NCI-H446 treated with DMSO at 0.1 percent for 48 hours (cell line): ENCODE data around the gene DPF1.
"Not testable (repeated sequence)": the region's sequence is repeated elsewhere in the genome, so short reads cannot be mapped to it uniquely, and the experiment has no call there.

ENCODE experiments used
- DNase-seq: peaks from one replicate; lab custom pipeline; 2025; lab: John Stamatoyannopoulos, UW

Gene DPF1

DNA sequence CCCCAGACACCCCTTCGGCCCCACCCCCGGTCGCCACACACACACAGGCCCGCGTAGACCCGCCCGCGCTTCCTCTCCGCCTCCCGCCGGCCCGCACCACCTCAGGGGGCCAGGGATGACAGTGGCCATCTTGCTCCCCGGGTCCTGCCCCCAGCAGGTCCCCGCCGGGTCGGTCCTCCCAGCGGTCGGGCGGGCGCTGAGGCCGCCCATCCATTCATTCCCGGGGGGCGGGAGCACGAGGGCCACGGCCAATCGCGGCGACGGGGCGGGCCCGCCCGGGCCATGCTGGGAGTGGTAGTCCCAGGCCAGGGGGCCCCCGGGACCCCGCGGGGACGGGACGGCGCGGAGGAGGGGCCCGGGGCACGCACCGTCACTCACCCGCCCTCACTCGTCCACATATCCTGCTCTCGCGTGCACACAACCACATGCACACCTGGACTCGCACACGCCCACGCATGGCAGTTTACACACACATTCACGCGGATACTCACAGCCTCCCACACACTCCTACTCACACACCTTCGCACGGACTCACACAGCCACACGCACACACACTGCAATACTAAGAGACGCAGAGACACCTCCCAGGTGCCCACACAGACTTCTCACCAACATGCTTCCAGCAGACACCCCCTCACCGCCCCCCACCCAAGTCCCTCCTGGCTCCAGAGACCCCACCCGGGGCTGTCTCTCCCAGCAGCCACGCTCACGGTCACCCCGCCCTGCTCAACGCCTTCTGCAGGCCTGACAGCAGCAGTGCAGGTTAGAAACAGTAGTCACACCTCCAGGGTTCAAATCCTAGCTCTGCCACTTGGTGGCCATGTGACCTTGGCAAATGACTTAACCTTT is at the start of gene DPF1:
TSS of gene DPF1 (minus strand) at position 209 of the 849 bp plus-strand sequence. CDS start at position 129, 80 bp downstream.
- DNase-seq = peak; percentile 65

DNA sequence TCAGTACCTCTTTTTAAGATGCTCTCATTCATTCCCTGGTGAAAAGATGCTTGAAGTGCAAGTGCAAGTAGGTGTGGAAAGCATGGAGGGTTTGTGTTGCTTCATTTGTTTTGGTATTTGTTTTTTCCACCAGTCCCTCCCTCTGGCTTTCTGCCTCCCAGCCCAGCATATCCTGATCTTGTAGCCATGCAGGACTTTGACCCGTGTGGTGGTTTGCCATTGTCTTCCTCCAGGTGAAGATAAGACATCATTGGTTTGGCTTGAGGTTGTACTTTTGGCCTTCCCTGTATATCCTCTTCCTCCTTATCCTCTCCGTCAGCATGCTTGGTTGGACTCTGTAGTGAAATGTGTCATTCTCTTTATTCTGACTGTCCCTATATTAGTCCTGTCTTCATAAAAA is 49.5 kb upstream of the DPF1 start:
- DNase-seq = no peak

DNA sequence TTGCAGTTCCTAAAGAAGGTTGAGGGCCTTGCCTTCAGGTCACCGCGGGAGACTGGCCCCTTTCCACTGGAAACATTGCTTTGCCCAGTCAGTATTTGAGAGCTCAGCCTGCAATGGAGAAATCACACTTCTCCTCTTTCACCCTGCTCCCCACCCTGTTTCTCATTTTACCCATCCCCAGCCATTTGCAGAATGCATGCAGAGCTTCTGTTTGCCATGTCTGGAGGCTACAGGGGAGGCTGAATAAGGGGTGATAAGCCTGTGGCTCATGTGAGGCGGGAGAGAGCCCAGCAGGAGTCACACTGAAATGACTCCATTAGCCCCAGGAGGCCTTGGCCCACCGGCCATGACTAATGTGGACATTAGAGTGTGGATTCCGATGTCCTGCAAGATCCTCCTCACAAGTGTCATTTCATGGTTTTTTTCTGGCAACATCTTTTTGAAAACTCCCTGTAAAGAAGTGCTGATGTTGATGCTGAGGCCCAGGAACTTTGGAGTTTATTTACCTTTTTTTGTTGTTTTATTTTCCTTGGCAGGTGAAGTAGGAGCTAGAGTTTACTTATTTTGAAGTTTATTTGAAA is 46.7 kb upstream of the DPF1 start:
- no peak for DNase-seq

DNA sequence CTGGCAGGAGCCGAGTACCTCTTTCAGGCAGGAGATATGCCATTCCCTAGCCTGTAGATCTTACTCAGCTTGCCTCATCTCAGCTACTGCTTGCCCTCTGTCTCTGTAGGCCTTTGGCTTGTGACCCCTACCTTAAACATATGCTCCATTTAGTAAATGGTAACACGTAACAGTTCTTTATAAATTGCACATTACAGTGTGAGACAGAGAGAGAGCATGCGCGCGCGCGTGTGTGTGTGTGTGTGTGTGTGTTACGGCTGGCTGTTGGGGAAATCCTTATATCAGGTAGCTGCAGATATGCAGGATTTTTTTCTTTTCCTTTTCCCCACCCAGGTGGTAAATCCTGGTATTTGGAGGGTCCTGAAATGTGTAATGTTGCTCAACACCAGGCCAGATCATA is 44.5 kb upstream of the DPF1 start:
- no peak for DNase-seq

DNA sequence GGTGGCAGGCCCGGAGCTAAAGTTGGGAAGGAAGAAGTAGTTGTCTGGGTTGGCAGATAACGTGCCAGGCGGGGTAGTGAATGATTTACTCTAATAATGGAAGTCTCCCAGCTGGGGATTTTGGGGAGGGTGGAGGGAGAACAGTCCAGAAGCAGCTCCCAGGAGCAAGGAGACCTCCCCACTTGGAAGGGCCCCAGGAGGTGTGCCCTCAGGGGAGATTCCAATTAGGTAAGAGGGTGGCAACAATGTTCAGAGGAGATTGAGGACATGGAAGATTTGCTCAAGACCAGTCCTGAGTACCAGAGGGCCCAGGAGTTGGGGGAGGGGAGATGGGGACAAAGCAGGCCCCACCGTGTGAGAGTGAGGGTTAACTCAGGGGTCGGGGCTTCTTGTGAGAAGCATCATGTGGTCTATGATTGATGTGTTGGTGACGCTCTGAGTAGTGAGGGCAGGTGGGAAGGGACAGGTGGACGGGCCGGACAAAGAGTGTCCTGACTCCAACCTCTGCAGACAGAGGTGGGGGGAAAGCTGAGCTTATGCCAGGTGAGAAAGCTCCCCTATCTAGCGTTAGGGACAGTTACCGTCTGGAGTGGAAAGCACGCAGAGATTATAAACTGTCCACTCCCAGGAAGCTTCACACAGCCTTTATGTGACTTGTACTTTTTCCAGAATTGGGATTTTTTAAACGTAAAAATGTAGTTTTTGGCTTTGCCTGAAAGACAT is 43.9 kb upstream of the DPF1 start:
- DNase-seq = no peak

DNA sequence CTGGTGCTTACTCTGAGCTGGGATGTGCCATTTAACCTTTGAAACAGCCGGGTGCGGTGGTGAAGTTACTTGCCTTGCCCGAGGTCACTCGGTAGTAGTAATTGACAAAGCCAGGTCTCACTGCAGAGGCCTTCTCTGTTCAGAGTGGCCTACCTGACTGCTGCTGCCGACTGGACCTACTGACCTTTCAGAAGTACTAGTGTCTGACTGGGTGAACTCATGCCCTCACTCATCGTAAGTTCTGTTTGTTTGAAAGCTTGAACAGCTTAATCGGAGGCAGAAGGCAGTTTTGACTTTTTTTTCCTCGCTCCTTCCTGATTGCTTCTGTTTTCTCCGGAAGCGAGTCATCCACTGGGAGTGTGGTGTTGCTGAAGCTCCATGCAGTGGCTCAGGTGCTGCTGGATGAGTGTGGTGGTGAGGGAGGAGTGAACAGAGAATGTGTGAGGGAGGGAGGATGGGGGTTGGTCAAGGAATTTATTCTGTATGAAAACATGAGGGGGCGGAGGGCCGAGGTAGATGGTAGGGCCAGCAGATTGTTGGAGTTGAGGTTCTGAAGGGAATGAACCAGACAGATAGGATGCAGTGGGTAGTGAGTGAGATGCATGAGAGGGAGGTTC is 43.1 kb upstream of the DPF1 start:
- no peak for DNase-seq

DNA sequence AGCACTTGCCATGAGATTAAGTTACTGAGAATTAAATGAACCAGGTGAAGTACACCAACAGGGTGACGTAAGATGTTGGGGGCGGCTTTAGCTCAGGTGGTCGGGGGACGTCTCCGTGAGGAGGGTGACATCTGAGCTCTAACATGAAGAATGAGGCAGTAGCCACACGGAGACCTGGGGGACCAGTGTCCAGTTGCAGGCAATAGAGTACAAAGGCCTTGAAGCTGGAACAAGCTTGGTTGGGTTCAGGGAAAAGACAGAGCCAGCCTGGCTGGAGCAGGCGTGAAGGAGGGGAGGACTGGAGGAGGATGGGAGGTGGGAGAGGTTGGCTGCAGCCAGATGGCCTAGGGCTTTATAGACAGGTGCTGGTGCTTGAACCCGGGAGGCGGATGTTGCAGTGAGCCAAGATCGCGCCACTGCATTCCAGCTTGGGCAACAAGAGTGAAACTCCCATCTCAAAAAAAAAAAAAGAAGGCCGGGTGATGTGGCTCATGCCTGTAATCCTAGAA is 42.0 kb upstream of the DPF1 start:
- DNase-seq = no peak

DNA sequence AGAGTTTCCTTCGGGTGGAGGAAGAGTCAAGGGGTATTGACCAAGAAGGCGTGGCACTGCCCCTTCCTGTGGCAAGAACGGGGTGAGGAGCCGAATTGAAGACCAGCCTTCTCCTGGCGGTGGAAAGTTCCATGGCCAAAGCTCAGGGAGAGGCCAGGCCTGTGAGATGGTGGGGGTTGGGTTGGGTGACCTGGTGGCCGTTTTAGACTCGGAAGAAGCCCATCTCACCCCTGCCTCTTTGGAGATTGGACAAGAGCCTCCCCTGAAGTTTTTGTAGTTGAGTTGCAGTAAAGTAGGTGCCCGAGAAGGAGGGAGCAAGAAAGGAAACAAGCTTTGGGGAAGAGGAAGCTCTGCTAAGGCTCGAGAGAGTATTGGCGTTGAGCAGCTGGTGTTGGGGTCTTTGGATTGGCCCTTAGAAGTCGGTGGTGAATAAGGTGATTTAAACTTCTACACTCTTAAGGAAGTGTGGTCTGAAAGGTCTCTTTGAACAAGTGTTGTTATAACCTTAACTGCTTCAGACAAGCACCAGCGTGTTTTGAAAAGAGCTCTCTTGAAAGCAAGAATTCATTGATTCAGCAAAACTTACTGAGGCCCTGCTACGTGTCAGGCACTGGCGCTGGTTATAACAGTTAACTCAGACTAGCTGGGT is 41.3 kb upstream of the DPF1 start:
- no peak for DNase-seq

DNA sequence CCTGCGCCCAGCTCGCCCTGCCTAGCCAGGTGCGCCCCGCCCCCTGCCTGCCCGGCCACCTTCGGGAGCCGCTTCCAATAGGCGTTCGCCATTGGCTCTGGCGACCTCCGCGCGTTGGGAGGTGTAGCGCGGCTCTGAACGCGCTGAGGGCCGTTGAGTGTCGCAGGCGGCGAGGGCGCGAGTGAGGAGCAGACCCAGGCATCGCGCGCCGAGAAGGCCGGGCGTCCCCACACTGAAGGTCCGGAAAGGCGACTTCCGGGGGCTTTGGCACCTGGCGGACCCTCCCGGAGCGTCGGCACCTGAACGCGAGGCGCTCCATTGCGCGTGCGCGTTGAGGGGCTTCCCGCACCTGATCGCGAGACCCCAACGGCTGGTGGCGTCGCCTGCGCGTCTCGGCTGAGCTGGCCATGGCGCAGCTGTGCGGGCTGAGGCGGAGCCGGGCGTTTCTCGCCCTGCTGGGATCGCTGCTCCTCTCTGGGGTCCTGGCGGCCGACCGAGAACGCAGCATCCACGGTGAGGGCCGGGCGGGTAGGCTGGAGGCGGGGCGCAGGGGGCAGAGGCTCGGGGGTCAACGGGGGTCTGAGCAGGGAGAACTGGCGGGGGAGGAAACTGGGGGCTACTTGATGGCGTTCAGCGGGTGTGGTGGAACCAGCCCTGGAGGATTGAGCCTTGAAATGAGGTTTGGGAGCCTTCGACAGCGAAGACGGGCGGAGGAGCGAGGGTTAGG is 40.6 kb upstream of the DPF1 start, which contains the start of gene SPINT2:
TSS of gene SPINT2 (plus strand) at position 88 of the 727 bp plus-strand sequence. CDS start at position 408, 320 bp downstream.
- no peak for DNase-seq

DNA sequence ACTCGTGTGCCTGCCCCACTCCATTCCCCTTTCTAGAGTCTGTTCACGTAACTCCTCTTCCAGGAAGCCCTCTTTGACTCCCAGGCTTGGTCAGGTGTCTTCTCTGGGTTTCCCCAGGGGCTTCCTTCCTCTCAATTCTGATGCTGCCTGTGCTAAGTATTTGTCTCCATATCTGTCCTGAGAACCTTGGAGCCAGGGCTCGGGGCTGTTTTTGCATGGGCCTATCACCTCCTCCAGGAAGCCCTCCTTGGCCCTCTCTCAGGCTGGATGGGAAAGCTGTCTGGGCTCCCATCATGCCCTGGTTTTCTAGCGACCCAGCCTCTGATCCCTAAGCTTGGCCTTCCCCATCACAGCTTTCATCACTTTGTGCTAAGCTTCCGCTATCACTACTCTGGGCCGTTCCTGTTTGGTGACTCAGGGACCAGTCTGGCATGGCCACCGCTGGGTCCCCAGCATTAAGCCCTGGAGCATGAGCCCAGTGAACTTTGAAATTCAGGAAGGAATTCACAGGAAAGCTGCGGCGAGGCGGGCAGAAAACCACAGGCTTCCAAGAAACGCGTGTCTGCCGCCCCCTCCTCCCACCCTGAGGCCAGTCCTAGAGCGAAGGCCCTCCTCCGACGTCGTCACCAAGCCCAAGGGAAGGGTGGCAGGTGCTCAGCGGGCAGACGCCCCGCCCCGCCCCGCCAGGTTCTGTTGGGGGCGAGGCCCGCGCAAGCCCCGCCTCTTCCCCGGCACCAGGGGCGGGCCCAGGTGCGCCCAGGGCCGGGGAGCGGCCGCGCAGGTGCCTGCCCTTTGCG is 39.9 kb upstream of the DPF1 start:
- DNase-seq = no peak

DNA sequence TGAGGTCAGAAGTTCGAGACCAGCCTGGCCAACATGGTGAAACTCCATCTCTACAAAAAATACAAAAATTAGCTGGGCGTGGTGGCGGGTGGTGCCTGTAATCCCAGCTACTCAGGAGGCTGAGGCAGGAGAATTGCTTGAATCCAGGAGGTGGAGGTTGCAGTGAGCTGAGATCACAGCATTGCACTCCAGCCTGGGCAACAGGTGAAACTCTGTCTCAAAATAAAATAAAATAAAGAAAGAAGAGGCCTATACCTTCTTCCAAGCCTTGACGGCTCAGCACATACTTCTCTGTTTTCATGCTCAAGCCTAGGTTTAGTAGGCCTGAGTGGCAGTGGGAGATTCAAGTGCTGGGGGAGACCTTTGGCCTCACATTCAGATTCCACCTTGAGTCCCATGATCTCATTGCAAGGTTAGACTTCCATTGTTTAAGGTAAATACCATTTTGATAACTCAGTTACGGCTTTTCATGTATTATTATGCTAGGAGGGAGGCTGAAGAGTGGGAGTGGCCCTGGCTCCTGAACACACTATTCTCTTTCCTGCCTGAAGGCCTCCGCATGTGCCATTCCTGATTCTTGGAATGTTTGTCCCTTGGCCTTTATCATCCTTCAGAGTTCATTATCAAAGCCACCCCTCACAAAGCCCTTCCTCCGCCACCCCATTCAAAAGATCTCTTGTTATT is 38.7 kb upstream of the DPF1 start:
- no peak for DNase-seq

DNA sequence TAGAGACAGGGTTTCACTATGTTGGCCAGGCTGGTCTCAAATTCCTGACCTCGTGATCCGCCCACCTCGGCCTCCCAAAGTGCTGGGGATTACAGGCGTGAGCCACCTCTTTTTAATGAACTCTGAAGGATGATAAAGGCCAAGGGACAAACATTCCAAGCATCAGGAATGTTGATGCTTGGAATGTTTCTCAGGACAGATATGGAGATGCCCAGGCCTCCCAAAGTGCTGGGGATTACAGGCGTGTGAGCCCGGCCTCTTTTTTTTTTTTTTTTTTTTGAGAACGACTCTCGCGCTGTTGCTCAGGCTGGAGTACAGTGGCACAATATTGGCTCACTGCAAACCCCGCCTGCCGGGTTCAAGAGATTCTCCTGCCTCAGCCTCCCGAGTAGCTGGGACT is 37.9 kb upstream of the DPF1 start:
- DNase-seq = not testable (repeated sequence)

DNA sequence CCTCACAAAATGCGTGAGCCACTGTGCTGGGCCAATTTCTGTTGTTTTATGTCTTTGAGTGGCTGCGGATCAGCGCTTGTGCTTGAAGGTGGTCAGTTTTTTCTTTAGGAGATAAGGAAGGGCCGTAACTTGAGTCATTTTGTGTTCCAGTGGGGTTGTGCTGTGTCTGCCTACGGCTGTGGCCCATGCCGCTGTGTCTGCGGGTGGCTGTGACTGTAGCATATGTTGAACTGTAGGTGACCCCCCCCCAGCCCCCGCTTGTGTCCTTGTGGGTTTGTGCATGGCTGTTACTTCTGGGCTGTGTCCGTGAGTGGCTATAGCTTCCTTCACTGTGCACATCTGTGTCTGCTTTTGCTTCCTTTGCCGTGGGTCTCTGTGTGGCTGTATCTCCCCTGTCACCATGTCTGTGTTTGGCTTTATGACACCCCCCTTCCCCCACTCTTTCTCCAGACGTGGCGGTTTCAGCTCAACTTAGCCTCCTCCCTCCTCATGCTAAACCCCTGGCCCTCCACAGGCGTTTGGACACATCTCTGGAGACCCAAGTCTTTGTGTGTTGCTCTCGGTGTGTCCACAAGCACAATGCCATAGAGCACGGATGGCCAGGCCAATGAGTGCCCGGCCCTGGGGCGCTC is 31.5 kb upstream of the DPF1 start:
- no peak for DNase-seq

DNA sequence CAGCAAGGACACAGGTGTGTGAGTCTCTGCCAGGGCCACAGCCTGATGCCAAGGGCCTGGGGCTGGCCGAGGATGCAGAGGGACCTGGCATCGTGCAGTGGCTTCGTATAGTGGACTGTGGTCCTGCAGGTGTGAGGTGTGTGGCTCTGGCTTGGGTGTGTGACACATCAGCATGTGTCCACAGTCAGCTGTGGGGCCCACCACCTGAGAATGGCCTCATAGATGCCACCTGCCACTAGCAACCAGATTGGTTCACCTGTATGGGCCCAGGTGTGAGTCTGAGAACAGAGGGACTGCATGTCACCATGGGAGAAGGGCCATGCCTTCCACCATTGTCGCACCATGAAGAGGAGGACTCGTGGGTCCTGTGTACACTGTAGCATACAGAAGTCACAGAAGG is 29.8 kb upstream of the DPF1 start:
- no peak for DNase-seq

DNA sequence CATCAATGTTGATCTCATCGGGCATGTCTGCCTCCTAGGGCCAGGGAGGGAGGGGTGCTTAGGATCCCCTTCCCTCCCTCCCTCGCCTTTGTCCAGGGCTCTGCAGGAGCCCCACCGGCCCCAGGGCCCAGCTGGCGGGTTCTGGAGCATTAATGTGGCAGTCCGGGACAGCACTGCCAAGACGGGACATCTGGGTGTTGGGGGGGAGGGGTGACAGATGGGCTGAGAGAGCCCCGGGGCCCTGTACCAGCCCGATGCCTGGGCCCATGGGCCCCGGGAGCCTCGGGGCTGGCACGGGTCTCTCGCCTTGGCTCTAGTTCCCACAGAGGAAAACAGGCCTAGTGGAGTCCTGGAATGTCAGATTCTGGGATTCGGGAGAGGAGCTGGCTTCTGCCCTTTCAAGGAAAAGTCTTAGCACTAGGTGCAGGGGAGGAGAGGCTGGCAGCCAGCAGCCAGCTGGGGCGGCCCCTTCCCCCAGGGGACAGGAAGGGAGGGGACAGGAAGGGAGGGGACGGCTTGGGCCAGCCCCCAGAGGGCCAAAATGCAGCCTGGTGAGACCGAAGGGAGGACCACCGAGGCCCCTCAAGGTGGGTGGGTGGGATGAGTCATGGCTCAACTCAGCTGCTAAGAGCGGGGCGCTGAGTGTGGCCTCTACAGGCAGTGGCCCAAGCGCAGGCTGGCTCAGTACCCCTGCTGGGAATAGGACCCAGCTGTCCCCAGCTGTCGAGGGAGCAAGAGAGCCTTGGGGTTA is 29.1 kb upstream of the DPF1 start:
- peak; percentile 87 for DNase-seq

DNA sequence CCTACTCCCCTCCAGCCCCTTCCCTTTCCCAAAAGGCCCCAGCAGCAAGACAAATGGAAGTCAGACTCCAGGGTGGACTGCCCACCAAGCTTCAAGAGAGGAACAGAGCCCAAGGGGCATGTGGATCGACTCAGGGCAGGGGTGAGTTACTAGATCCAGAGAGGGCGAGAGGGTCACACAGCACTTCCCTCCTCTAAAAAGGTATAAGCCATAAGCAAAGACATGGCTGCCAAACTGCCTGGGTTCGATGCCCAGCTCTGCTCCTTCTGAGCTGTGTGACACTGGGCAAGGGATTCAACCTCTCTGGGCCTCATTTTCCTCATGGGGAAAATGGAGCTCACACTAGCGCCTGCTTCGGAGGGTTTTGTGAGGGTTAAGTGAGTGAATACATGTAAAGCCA is 28.4 kb upstream of the DPF1 start:
- DNase-seq = no peak

DNA sequence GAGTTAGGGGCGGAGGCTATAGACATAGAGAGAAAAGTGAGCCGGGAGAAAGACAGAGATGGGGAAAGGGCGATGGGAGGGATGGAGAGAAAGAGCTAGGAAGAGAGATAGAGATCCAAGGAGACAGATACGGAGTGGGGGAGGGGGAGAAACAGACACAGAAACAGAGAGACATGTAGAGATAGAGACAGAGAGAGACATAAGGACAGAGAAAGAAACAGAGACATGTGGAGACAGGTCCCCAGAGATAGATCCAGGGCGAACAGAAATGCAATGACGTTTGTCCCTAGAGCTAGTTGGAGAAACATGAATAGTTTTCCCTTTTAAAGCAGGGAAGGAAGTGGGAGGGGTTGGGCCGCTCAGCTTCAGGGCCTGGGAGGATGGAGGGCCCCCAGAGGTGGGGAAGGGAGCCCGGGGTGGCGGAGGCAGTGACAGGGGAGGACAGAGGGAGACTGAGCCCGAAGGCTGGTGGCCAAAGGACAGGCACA is 27.6 kb upstream of the DPF1 start:
- DNase-seq = no peak
